IMR-90 (cell line): ENCODE data around the gene SLC6A14.

ENCODE experiments used
- BHLHE40 ChIP-seq: fragments of 150-350 bp; IDR thresholded peaks from 2 replicates; pipeline ENCODE4 v1.6.1; 2016; ENCODE audit warnings: mild to moderate bottlenecking, low read depth, low read length
- CEBPB ChIP-seq: IDR thresholded peaks from 2 replicates; pipeline ENCODE4 v1.6.1; 2012; ENCODE audit warnings: low read depth, low read length, improper control_type of control experiment
- CHD1 ChIP-seq: IDR thresholded peaks from 2 replicates; pipeline ENCODE4 v1.6.1; 2012; ENCODE audit warnings: low read depth, low read length, improper control_type of control experiment
- CTCF ChIP-seq: conservative IDR thresholded peaks from 2 replicates; pipeline ENCODE4 v1.5.1; 2012; ENCODE audit warnings: mild to moderate bottlenecking, low read depth, low read length, improper control_type of control experiment
- FOS ChIP-seq: fragments of 150-350 bp; IDR thresholded peaks from 2 replicates; pipeline ENCODE4 v1.6.1; 2016; ENCODE audit warnings: low read depth, low read length
- MAFK ChIP-seq: IDR thresholded peaks from 2 replicates; pipeline ENCODE4 v1.6.1; 2012; ENCODE audit warnings: low read depth, low read length, improper control_type of control experiment
- MAZ ChIP-seq: IDR thresholded peaks from 2 replicates; pipeline ENCODE4 v1.6.1; 2012; ENCODE audit warnings: low read depth, mild to moderate bottlenecking, low read length, improper control_type of control experiment, moderate library complexity, borderline replicate concordance
- MXI1 ChIP-seq: IDR thresholded peaks from 2 replicates; pipeline ENCODE4 v1.6.1; 2012; ENCODE audit warnings: low read depth, mild to moderate bottlenecking, low read length, moderate library complexity, borderline replicate concordance
- NFE2L2 ChIP-seq: fragments of 150-350 bp; IDR thresholded peaks from 2 replicates; pipeline ENCODE4 v1.6.1; 2016; ENCODE audit warnings: low read depth, mild to moderate bottlenecking, low read length
- POLR2A ChIP-seq: IDR thresholded peaks from 2 replicates; pipeline ENCODE4 v1.6.1; 2012; ENCODE audit warnings: mild to moderate bottlenecking, low read depth, low read length
- RAD21 ChIP-seq: IDR thresholded peaks from 2 replicates; pipeline ENCODE4 v1.6.1; 2012; ENCODE audit warnings: low read length, improper control_type of control experiment
- RFX5 ChIP-seq: IDR thresholded peaks from 2 replicates; pipeline ENCODE4 v1.8.0; 2012; ENCODE audit warnings: low read depth, mild to moderate bottlenecking, low read length, moderate library complexity
- USF2 ChIP-seq: fragments of 150-350 bp; IDR thresholded peaks from 2 replicates; pipeline ENCODE4 v1.6.1; 2017; ENCODE audit warnings: mild to moderate bottlenecking, antibody characterized with exemption, low read length, low read depth

- no peak for TF ChIP-seq CTCF
- no peak for TF ChIP-seq MAFK
- TF ChIP-seq POLR2A = no peak
- TF ChIP-seq RAD21 = no peak
- no peak for TF ChIP-seq USF2
- no peak for TF ChIP-seq RFX5
- no peak for TF ChIP-seq BHLHE40
- TF ChIP-seq CEBPB = no peak
- no peak for TF ChIP-seq FOS
- no peak for TF ChIP-seq NFE2L2
- TF ChIP-seq MAZ = no peak
- no peak for TF ChIP-seq CHD1
- no peak for TF ChIP-seq MXI1
Observed at GRCh38 chrX:116499780-116500179, 63.4 kb downstream of the SLC6A14 start.
